Measurements from ENCODE around the gene KIAA0825. TPM values are rescaled to one million over a fixed set of nuclear protein-coding genes. Genes with fewer than 3 reads are reported as not detected.
A peak's percentile ranks its signal among the peaks of the same experiment; 100 is the strongest.

KIAA0825 gene
- total and polyA plus RNA-seq, 2 donors (not counting 1 experiment from before 2014, with no cell fraction given), result 1.7 to 3.6 TPM

DNA sequence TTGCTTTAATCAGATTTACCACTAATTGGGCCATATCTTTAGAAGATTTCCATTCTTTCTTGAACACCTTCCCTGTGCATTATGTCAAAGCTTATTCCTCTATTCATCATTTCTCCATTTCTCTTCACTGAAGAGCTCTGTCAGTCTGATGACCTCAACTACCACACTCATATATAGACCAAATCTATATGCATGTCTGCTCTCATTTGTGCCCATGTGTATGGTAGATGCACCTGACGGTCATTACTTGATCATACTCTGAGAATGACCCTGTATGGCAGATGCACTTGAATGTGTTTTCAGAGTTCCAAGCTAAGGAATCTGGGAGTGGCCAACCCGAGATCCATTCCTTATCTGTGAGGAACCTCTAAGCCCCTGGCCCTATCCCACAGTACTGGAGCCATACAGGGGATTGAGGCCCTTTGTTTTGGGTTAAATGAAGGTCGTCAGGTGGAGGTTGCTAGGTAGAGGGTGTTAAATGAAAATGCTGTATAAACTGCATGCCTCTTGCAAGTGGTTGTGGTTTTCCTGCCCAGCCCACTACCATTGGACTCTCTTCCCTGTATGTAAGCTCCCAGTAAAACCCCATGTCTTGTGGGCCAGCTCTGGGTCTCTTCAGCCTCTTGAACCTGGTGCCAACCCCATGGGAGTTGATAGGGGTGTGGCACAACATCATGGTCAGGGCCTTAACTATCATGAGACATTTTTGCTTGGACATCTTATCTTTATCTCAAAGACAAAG is 229.5 kb downstream of the KIAA0825 start:
- H3K79me2 ChIP-seq (ENCODE audit: control insufficient read depth, insufficient read depth, low read length), result no peaks in the 10 kb centered on the region
- no peaks in the 10 kb centered on the region for H3K4me1 ChIP-seq (ENCODE audit: control insufficient read depth, extremely low read depth, insufficient read depth, low read length)
- no peak overlapping the region for H3K4me2 ChIP-seq (ENCODE audit: extremely low read depth, insufficient read depth, low read length)
- H3K9me3 ChIP-seq (ENCODE audit: control insufficient read depth, insufficient read depth, low read depth, low read length), result no peaks in the 10 kb centered on the region
- H2AFZ ChIP-seq (ENCODE audit: low read length), result no peak overlapping the region
- no peaks in the 10 kb centered on the region for H3K36me3 ChIP-seq (ENCODE audit: control insufficient read depth, insufficient read depth, low read length)
- H3K4me3 ChIP-seq (replicated peaks in 1 of 4; ENCODE audit: control extremely low read depth in 1 of 4, insufficient read depth in 1 of 4, low read depth in 3 of 4, low read length in 4 of 4), result no peak overlapping the region
- H4K20me1 ChIP-seq (ENCODE audit: control insufficient read depth, extremely low read depth, insufficient read depth, low read length), result no peaks in the 10 kb centered on the region
- no peaks in the 10 kb centered on the region for H3K27me3 ChIP-seq (ENCODE audit: control insufficient read depth, insufficient read depth, low read length)
- no peak overlapping the region for H3K9ac ChIP-seq (ENCODE audit: insufficient read depth, low read length)
- DNase-seq (ENCODE audit: low read depth in 2 of 2), result no peak
- H3K27ac ChIP-seq (ENCODE audit: insufficient read depth, low read length), result no peak overlapping the region
- TF ChIP-seq CTCF (conservative IDR thresholded peaks at IDR 0.05 in 1 of 2, IDR thresholded peaks at IDR 0.05 in 1 of 2; ENCODE audit: low read depth in 1 of 2, low read length in 2 of 2), result no peak
- no peak for TF ChIP-seq EZH2 (IDR thresholded peaks at IDR 0.05; ENCODE audit: low read length, missing control alignments)

DNA sequence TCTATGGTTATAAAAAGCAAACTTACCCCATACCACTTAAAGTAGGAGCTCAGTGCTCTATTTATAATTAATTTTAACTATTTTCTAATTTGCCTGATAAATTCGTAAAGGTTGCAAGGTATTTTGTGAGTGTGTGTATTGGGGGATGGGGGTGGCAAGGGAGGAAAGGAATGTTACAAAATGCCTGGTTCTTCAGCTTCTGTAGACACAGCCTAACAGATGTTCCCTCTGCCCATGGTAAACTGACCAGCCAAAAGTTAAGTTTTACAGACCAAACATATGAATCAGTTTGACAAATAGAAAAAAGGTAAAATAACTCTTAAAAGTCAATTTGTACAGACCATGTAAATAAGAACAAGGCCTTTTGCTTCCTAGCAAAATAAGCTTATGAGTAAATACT is 232.6 kb downstream of the KIAA0825 start:
- peak in 1 of 2 donors; percentile 2 for DNase-seq (ENCODE audit: low read depth in 2 of 2)

GRCh38 chr5:94378062-94378461 is 240.3 kb downstream of the KIAA0825 start:
- DNase-seq (ENCODE audit: low read depth in 2 of 2), result no peak
- Histone ChIP-seq H3K4me1 (ENCODE audit: control insufficient read depth, extremely low read depth, insufficient read depth, low read length) (no peaks in the 10 kb centered on the region), H4K20me1 (ENCODE audit: control insufficient read depth, extremely low read depth, insufficient read depth, low read length) (no peaks in the 10 kb centered on the region), H3K27ac (ENCODE audit: insufficient read depth, low read length) (no peak overlapping the region), H3K4me3 (replicated peaks in 1 of 4; ENCODE audit: control extremely low read depth in 1 of 4, insufficient read depth in 1 of 4, low read depth in 3 of 4, low read length in 4 of 4) (no peak overlapping the region), H3K9me3 (ENCODE audit: control insufficient read depth, insufficient read depth, low read depth, low read length) (no peaks in the 10 kb centered on the region), H3K4me2 (ENCODE audit: extremely low read depth, insufficient read depth, low read length) (no peak overlapping the region), H3K9ac (ENCODE audit: insufficient read depth, low read length) (no peak overlapping the region), H3K79me2 (ENCODE audit: control insufficient read depth, insufficient read depth, low read length) (no peaks in the 10 kb centered on the region), H3K36me3 (ENCODE audit: control insufficient read depth, insufficient read depth, low read length) (no peaks in the 10 kb centered on the region), H2AFZ (ENCODE audit: low read length) (no peak overlapping the region), H3K27me3 (ENCODE audit: control insufficient read depth, insufficient read depth, low read length) (no peaks in the 10 kb centered on the region)
- TF ChIP-seq CTCF (conservative IDR thresholded peaks at IDR 0.05 in 1 of 2, IDR thresholded peaks at IDR 0.05 in 1 of 2; ENCODE audit: low read depth in 1 of 2, low read length in 2 of 2) (no peak), EZH2 (IDR thresholded peaks at IDR 0.05; ENCODE audit: low read length, missing control alignments) (no peak)

More for the DNA sequence above, 232.6 kb downstream of the KIAA0825 start:
- no peaks in the 10 kb centered on the region for H3K27me3 ChIP-seq (ENCODE audit: control insufficient read depth, insufficient read depth, low read length)
- H2AFZ ChIP-seq (ENCODE audit: low read length), result no peak overlapping the region
- TF ChIP-seq CTCF (conservative IDR thresholded peaks at IDR 0.05 in 1 of 2, IDR thresholded peaks at IDR 0.05 in 1 of 2; ENCODE audit: low read depth in 1 of 2, low read length in 2 of 2) (no peak), EZH2 (IDR thresholded peaks at IDR 0.05; ENCODE audit: low read length, missing control alignments) (no peak)
- H3K9ac ChIP-seq (ENCODE audit: insufficient read depth, low read length), result no peak overlapping the region
- H3K4me1 ChIP-seq (ENCODE audit: control insufficient read depth, extremely low read depth, insufficient read depth, low read length), result no peaks in the 10 kb centered on the region
- H3K4me3 ChIP-seq (replicated peaks in 1 of 4; ENCODE audit: control extremely low read depth in 1 of 4, insufficient read depth in 1 of 4, low read depth in 3 of 4, low read length in 4 of 4), result no peak overlapping the region
- H3K27ac ChIP-seq (ENCODE audit: insufficient read depth, low read length), result no peak overlapping the region
- no peaks in the 10 kb centered on the region for H4K20me1 ChIP-seq (ENCODE audit: control insufficient read depth, extremely low read depth, insufficient read depth, low read length)
- H3K9me3 ChIP-seq (ENCODE audit: control insufficient read depth, insufficient read depth, low read depth, low read length), result no peaks in the 10 kb centered on the region
- H3K36me3 ChIP-seq (ENCODE audit: control insufficient read depth, insufficient read depth, low read length), result no peaks in the 10 kb centered on the region
- H3K4me2 ChIP-seq (ENCODE audit: extremely low read depth, insufficient read depth, low read length), result no peak overlapping the region
- H3K79me2 ChIP-seq (ENCODE audit: control insufficient read depth, insufficient read depth, low read length), result no peaks in the 10 kb centered on the region

Measured in fibroblast of lung (primary cell).